ENCODE measurements around the gene TM4SF4. TPM values are rescaled to one million over a fixed set of nuclear protein-coding genes. Genes with fewer than 3 reads are reported as not detected.

The TM4SF4 gene
- total RNA-seq, 1 donor from 2014 or later = not detected

DNA sequence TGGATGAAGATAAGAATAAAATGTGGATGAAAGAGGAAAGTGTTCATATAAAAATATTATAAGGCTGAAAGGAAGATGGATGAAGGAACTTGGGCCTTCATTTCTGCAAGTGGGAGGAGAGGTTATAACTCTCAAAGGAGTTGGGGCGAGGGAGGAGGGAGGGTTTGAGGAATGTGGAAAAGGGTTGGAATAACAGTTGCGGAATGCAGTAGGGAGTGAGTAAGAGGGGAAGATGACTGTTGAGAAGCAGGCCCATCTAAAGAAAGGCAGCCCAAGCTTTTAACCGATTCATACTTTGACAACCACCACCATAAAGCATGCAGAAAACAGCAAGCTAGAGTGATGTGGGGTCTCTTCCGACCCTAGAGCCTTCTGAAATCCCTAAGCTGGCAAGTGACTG lies 8.3 kb upstream of the TM4SF4 start:
- peaks cover 3% of the 10 kb centered on the region for H3K9me3 Mint-ChIP-seq
- H3K36me3 Mint-ChIP-seq (ENCODE audit: low read depth) = no peaks in the 10 kb centered on the region
- TF ChIP-seq, protein P1, sequence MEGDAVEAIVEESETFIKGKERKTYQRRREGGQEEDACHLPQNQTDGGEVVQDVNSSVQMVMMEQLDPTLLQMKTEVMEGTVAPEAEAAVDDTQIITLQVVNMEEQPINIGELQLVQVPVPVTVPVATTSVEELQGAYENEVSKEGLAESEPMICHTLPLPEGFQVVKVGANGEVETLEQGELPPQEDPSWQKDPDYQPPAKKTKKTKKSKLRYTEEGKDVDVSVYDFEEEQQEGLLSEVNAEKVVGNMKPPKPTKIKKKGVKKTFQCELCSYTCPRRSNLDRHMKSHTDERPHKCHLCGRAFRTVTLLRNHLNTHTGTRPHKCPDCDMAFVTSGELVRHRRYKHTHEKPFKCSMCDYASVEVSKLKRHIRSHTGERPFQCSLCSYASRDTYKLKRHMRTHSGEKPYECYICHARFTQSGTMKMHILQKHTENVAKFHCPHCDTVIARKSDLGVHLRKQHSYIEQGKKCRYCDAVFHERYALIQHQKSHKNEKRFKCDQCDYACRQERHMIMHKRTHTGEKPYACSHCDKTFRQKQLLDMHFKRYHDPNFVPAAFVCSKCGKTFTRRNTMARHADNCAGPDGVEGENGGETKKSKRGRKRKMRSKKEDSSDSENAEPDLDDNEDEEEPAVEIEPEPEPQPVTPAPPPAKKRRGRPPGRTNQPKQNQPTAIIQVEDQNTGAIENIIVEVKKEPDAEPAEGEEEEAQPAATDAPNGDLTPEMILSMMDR (conservative IDR thresholded peaks at IDR 0.05) = no peak
- no peaks in the 10 kb centered on the region for H3K27me3 Mint-ChIP-seq (ENCODE audit: low read depth)
- DNase-seq (ENCODE audit: low read depth, low spot score) = no peak
- H3K27ac Mint-ChIP-seq (ENCODE audit: unreplicated experiment) = no peak overlapping the region
- H3K4me1 Mint-ChIP-seq = peaks cover 5% of the 10 kb centered on the region
- no peak overlapping the region for H3K4me3 Mint-ChIP-seq

DNA sequence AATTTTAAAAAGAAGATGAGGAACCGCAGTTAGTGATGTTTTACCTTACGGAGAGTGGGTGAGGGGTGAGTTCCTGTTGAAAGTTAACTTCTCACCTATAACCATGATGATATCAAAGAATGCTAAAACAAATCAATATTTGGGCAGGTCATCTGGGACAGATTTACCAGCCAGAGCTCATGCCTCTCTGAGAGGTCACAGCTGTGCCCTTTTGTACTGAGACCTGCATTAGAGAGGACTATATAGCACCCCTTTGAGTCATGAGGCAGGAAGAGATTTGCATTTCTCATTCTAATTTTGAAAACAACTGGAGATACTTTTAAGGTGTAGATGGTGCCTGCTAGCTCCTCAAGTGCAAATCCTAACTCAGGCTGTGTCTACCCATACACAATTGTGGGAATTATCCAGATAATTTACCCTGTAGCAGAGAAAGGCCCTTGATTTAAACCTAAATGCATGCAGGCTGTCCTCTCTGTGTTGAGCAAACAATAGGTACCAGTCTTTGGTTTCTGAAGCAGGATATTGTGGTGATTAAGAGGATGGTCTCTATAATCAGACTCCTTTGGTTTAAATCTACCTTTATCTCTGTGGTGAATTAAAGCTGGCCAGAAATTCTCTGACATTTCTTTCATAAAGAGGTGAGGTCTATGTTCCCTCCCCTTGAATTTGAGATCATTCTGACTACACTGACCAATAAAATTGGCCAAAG lies 5.8 kb upstream of the TM4SF4 start:
- Mint-ChIP-seq H3K4me3 (no peak overlapping the region), H3K36me3 (ENCODE audit: low read depth) (no peaks in the 10 kb centered on the region), H3K27me3 (ENCODE audit: low read depth) (no peaks in the 10 kb centered on the region), H3K4me1 (peaks cover 10% of the 10 kb centered on the region), H3K27ac (ENCODE audit: unreplicated experiment) (no peak overlapping the region), H3K9me3 (peaks cover 3% of the 10 kb centered on the region)
- TF ChIP-seq, protein P1 (conservative IDR thresholded peaks at IDR 0.05) = no peak
- DNase-seq (ENCODE audit: low read depth, low spot score) = no peak

DNA sequence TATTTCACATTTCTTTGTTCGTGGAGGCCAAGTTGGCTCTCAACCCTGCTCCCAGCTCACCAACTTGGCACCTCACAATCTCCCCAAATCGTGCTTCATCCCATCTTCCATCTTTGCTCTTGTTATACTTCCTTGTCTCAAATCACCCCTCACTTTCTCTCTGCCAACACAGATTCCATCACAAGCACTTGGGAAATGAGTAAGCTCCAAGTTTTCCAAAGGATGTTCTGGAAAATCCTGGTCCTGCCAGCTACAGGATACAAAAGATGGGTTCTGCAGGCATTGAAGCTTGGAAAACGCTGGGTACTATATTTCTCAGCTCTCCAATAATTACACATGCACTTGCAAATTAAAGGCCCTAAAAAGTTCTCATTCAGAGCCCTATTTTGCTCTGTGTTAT lies 4.1 kb upstream of the TM4SF4 start:
- no peak for DNase-seq (ENCODE audit: low read depth, low spot score)
- Mint-ChIP-seq H3K27ac (ENCODE audit: unreplicated experiment) (peak overlapping the region; percentile 5), H3K4me1 (peaks cover 10% of the 10 kb centered on the region)

DNA sequence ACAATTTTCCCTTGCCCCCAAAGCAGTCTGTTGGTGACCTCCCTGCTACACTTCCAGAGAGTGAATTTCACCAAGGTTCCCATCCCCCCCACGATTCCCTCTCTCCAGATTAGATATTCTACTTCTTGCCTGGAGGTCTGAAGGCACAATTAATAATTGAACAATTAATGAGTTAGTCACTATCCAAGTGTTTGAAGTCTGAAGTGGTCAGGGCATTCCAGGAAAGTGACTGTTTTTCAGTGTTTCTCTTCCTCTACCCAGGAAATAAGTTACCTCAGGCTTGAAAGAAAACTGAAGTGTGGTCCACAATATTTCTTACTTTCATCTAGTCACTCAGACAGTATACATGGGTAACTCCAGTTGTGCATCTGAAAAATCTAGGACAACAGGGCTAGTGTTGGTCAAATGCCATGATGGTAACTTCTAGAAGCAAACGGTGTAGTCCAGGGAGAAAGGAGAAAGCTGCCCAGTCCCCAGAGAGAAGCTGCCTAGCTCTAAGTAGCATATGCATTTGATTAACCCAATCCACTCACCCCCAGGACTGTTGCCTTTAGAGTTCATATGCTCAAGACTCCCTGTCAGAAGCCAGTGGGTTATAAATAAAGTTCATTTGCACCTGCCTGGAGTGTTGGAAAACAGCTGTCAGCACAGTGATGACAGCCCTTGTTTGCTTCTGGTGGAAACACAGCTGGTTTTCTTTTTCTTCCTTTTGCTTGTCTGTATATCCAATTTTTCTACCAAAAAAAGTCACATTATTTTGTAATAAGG lies 2.3 kb upstream of the TM4SF4 start:
- H3K36me3 Mint-ChIP-seq (ENCODE audit: low read depth) = no peaks in the 10 kb centered on the region
- no peaks in the 10 kb centered on the region for H3K27me3 Mint-ChIP-seq (ENCODE audit: low read depth)
- no peak overlapping the region for H3K27ac Mint-ChIP-seq (ENCODE audit: unreplicated experiment)
- no peak for DNase-seq (ENCODE audit: low read depth, low spot score)
- TF ChIP-seq, protein P1 (conservative IDR thresholded peaks at IDR 0.05) = no peak
- H3K4me3 Mint-ChIP-seq = no peak overlapping the region
- H3K9me3 Mint-ChIP-seq = no peaks in the 10 kb centered on the region
- peaks cover 10% of the 10 kb centered on the region for H3K4me1 Mint-ChIP-seq

More for the DNA sequence above, 4.1 kb upstream of the TM4SF4 start:
- Mint-ChIP-seq H3K4me3 (no peak overlapping the region), H3K9me3 (no peaks in the 10 kb centered on the region), H3K27me3 (ENCODE audit: low read depth) (no peaks in the 10 kb centered on the region), H3K36me3 (ENCODE audit: low read depth) (no peaks in the 10 kb centered on the region)
- TF ChIP-seq, protein P1 (conservative IDR thresholded peaks at IDR 0.05) = no peak

DNA sequence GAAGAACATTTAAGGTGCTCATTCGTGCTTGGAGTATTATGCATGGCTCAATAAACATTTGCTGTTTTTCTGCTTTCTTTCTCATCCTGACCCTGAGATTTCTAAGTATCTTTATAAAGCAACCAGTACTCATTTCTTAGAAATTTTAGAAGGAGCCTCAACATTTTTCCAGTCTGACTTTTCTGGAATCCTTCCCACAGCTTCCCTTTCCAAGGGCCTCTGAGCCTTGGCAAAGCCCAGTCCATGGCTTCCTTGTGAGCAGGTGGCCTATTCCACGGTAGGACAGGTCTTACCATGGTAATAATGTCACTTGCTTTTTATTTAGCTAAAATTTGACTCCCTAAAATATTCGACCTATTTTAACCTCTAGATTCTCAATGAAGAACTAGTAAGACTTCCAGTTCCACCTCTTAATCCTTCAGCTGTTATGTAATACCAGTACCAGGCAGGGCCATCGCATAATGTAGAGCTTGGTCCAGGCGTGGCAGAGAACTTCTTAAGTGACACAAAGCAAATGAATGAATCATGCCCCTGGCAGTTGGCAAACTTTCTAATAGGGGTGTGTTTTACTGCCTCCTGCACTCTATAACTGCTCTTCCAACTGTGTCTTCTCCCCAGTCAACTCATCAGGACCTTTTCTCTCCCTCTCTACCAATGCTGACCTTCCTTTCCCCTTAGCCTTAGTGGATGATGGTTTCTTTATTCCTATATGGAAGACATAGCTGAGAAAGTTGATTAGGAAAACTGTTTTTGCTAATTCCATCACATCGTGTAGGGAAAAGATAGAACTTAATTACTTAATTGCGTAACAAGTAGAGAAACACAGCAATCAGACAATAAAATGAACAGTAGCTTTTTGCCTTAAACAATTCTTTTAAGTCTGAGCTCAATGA lies 894 bp upstream of the TM4SF4 start:
- no peak for DNase-seq (ENCODE audit: low read depth, low spot score)
- Mint-ChIP-seq H3K4me1 (peaks cover 7% of the 10 kb centered on the region), H3K9me3 (no peaks in the 10 kb centered on the region), H3K36me3 (ENCODE audit: low read depth) (no peaks in the 10 kb centered on the region), H3K4me3 (no peak overlapping the region), H3K27ac (ENCODE audit: unreplicated experiment) (no peak overlapping the region), H3K27me3 (ENCODE audit: low read depth) (no peaks in the 10 kb centered on the region)
- TF ChIP-seq, protein P1 (conservative IDR thresholded peaks at IDR 0.05) = no peak

All from neural crest cell (in vitro differentiated cells).